Memory B cell (primary cell): ENCODE measurements around the gene MEPE.

Experiments
- ATAC-seq: fragments of 150-1000 bp; cut with Tn5 transposase; 2 replicates; pipeline ENCODE4 v1.10.0; 2021; ENCODE audit warnings: low read depth, mild to moderate bottlenecking, moderate library complexity
- DNase-seq, 2 donors: peaks; one replicate each; pipeline ENCODE4 v3.0.0; 2022; ENCODE audit warnings: low spot score in 2 of 2
- H3K27ac Mint-ChIP-seq: one replicate; pipeline ENCODE4 v1.8.0; 2022; ENCODE audit warnings: mild to moderate bottlenecking, moderate library complexity, mixed read lengths
- H3K27me3 Mint-ChIP-seq: one replicate; pipeline ENCODE4 v1.8.0; 2022; ENCODE audit warnings: mixed read lengths
- H3K36me3 Mint-ChIP-seq: one replicate; pipeline ENCODE4 v1.8.0; 2022; ENCODE audit warnings: mild to moderate bottlenecking, mixed read lengths
- H3K4me1 Mint-ChIP-seq: one replicate; pipeline ENCODE4 v1.8.0; 2022; ENCODE audit warnings: mixed read lengths
- H3K4me3 Mint-ChIP-seq: one replicate; pipeline ENCODE4 v1.8.0; 2022; ENCODE audit warnings: mild to moderate bottlenecking, moderate library complexity, mixed read lengths
- H3K9me3 Mint-ChIP-seq: one replicate; pipeline ENCODE4 v1.8.0; 2022; ENCODE audit warnings: mixed read lengths

The MEPE gene

GRCh38 chr4:87823724-87824123 lies 9.0 kb upstream of the MEPE start:
- ATAC-seq (no peak), DNase-seq (no peak)
- Mint-ChIP-seq H3K9me3 (no peaks in the 10 kb centered on the region), H3K27ac (no peak overlapping the region), H3K27me3 (peaks cover 15% of the 10 kb centered on the region), H3K36me3 (peaks cover 2% of the 10 kb centered on the region), H3K4me3 (no peak overlapping the region), H3K4me1 (no peaks in the 10 kb centered on the region)

DNA sequence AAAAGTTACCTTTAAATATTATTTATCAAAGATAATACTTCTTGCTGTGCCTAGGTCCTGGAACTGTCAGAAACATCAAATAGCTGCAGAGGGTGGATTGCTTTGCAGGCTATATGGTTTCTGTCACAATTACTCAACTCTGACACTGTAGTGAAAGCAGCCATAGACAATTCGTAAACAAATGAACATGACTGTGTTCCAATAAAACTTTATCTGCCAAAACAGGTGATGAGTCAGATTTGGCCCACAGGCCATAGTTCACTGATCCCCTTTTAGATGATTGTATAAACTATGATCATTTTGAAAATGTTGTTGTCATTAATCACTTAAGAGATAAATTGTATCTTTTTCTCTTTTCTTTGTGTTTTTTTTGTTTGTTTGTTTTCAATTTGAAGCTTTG lies 8.4 kb upstream of the MEPE start:
- Mint-ChIP-seq H3K36me3 (peaks cover 2% of the 10 kb centered on the region), H3K4me1 (no peaks in the 10 kb centered on the region), H3K27me3 (peaks cover 13% of the 10 kb centered on the region), H3K27ac (no peak overlapping the region), H3K9me3 (no peaks in the 10 kb centered on the region), H3K4me3 (no peak overlapping the region)
- DNase-seq (no peak), ATAC-seq (no peak)

DNA sequence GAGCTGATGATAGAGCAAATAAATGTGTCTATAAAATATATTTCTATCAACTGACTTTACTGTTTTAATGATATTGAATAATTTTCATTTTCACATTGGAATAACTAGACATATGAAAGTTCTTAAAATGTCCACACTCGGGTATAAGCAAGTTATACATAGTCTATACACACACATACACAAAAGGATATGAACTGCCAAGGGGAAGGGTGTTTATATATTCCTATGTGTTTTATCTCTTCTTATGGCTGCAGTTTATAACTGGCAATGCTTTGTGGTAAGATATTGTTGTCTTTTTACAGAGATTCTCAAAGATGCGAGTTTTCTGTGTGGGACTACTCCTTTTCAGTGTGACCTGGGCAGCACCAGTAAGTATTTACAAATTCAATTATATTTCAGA lies 1.6 kb downstream of the MEPE start:
- no peaks in the 10 kb centered on the region for H3K36me3 Mint-ChIP-seq
- ATAC-seq, result no peak
- H3K27ac Mint-ChIP-seq, result no peak overlapping the region
- no peak for DNase-seq
- H3K27me3 Mint-ChIP-seq, result peaks cover 8% of the 10 kb centered on the region
- H3K4me1 Mint-ChIP-seq, result no peaks in the 10 kb centered on the region
- no peak overlapping the region for H3K4me3 Mint-ChIP-seq
- no peaks in the 10 kb centered on the region for H3K9me3 Mint-ChIP-seq

DNA sequence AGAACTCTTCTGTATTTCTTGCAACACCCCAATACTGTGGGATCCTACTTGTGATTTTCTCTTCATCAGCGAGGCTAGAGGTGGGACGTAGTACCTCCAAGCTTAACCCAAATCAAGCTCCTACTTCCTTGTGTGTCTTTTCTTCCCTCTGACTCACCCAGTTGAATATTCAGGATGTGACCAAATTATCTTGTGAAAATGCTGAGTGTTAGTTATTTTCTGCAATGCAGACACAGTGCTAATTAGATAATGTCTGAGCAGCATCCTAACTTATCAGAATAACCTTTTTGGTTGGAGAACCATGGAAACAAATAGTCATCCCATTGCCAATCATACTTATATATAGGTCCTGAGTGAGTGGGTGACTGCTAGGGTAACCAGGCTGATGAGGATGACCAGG lies 2.4 kb downstream of the MEPE start:
- Mint-ChIP-seq H3K9me3 (no peaks in the 10 kb centered on the region), H3K36me3 (no peaks in the 10 kb centered on the region), H3K4me1 (no peaks in the 10 kb centered on the region), H3K27me3 (peaks cover 9% of the 10 kb centered on the region), H3K4me3 (no peak overlapping the region), H3K27ac (no peak overlapping the region)
- DNase-seq, result no peak
- no peak for ATAC-seq

- DNase-seq (no peak), ATAC-seq (no peak)
- Mint-ChIP-seq H3K27me3 (peaks cover 10% of the 10 kb centered on the region), H3K36me3 (no peaks in the 10 kb centered on the region), H3K4me1 (no peaks in the 10 kb centered on the region), H3K4me3 (no peak overlapping the region), H3K9me3 (no peaks in the 10 kb centered on the region), H3K27ac (no peak overlapping the region)
Measured at GRCh38 chr4:87835743-87836142, 3.0 kb downstream of the MEPE start.

DNA sequence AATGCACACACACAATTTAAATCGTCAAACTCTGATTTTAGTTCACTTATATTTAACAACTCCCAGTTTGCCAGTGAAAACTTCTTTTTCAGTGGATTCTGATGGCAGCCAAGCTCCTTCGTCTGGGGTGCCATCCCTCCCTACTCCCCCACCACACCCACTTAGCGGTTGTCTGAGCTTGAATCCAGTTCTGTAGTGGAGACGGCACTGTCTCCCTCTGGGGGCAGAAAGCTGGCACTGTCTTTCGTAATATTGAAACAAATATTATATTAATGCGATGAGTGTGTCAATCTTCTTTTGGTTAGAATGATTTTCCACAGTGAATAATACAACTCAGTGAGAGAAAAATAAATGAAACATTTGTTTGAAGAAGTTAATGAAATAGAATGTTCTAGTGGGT lies 5.4 kb downstream of the MEPE start:
- Mint-ChIP-seq H3K27me3 (peaks cover 13% of the 10 kb centered on the region), H3K9me3 (no peaks in the 10 kb centered on the region), H3K4me1 (no peaks in the 10 kb centered on the region), H3K4me3 (no peak overlapping the region), H3K36me3 (no peaks in the 10 kb centered on the region), H3K27ac (no peak overlapping the region)
- ATAC-seq (no peak), DNase-seq (no peak)

DNA sequence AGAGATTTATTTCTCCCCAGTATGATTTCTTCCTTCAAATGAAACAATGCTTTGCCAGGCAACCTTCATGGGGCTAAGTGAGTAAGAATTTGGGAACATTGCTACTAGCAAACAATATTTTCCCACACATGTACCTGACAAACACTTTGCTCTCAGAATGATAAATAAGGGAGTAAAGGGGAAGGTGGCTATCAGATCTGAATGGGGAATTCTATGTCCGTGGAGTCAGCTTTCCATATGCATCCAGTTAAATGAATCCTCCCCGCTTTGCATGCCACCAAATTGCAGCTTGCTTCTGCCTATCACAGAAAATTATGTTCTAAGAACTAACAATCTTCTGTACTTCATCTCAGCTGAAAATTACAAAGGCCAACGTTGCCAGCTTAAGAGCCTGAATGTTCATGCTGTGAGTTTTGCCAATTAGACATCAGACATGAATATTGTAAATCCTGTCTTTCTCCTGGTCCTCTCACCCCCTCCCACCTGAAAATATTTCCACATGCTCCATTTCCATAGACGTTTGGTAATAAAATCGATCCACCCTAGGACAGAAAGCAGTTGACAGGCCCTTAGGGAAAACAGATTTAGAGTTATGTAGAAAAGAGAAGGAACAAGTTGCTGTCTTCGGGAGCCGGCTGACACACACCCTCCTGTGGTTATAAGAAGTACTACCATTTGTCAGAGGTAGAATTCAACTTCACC lies 6.3 kb downstream of the MEPE start:
- peaks cover 18% of the 10 kb centered on the region for H3K27me3 Mint-ChIP-seq
- H3K9me3 Mint-ChIP-seq, result no peaks in the 10 kb centered on the region
- no peak overlapping the region for H3K4me3 Mint-ChIP-seq
- ATAC-seq (no peak), DNase-seq (no peak)
- H3K36me3 Mint-ChIP-seq, result no peaks in the 10 kb centered on the region
- no peak overlapping the region for H3K27ac Mint-ChIP-seq
- no peaks in the 10 kb centered on the region for H3K4me1 Mint-ChIP-seq

DNA sequence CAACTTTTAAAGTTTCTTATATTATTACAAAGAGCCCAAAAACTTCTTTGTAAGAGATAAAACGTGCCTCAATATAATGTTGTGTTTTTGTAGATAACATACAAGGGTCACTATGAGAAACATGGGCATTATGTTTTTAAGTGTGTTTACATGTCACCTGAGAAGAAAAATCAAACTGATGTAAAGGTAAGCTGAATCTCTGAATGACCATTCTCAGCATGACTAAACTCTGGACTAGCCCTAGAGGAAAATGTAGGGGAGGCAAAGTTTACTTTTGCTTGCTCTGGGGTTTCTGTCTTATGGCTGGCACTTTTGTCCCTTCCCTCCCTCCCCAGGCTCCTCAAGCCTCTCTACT lies 6.8 kb downstream of the MEPE start:
- H3K4me1 Mint-ChIP-seq, result no peaks in the 10 kb centered on the region
- H3K36me3 Mint-ChIP-seq, result no peaks in the 10 kb centered on the region
- peaks cover 18% of the 10 kb centered on the region for H3K27me3 Mint-ChIP-seq
- no peak for ATAC-seq
- no peak overlapping the region for H3K27ac Mint-ChIP-seq
- DNase-seq, result no peak
- no peaks in the 10 kb centered on the region for H3K9me3 Mint-ChIP-seq
- H3K4me3 Mint-ChIP-seq, result no peak overlapping the region

DNA sequence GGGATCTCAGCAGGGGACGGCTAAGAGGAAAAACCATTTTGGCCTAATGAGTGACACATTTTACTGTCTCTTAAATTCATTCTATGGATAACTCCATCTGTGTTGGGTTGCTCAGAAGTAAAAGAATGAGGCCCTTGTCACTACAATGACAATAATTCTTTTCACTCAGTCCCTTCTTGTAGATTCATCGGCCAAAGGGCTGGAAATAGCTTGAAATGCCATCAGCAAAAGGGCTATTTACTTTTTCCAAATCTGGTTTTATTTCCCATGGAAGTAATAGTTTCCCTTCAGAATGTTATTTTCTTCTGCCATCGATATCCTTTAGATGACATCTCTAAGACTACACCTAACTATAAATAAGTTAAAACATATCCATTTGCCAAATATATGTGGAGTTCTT lies 7.4 kb downstream of the MEPE start:
- ATAC-seq, result no peak
- Mint-ChIP-seq H3K4me1 (no peaks in the 10 kb centered on the region), H3K9me3 (no peaks in the 10 kb centered on the region), H3K27me3 (peaks cover 18% of the 10 kb centered on the region), H3K27ac (no peak overlapping the region), H3K36me3 (no peaks in the 10 kb centered on the region), H3K4me3 (no peak overlapping the region)
- DNase-seq, result no peak

DNA sequence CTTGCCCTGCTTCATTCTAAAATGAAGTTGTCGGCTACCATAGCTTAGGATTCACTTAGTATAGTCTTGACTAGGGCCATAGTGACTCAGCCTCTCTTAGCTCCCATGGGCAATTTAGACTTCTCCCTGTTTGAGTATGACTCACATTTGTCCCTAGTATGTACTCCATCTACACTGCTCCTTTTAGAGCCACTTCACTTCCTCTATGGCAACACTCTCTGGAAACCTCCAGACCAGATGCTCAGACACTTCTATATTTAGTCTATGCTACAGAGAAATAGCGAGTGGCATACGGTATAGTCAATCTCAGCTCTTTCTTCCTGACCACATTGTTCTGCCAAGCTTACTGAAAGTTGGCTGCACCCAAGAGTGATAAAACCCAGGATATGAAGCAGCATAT lies 11.2 kb downstream of the MEPE start:
- H3K27me3 Mint-ChIP-seq, result peaks cover 21% of the 10 kb centered on the region
- no peaks in the 10 kb centered on the region for H3K36me3 Mint-ChIP-seq
- ATAC-seq, result no peak
- H3K4me3 Mint-ChIP-seq, result no peak overlapping the region
- no peaks in the 10 kb centered on the region for H3K9me3 Mint-ChIP-seq
- DNase-seq, result no peak
- H3K27ac Mint-ChIP-seq, result no peak overlapping the region
- peaks cover 3% of the 10 kb centered on the region for H3K4me1 Mint-ChIP-seq

DNA sequence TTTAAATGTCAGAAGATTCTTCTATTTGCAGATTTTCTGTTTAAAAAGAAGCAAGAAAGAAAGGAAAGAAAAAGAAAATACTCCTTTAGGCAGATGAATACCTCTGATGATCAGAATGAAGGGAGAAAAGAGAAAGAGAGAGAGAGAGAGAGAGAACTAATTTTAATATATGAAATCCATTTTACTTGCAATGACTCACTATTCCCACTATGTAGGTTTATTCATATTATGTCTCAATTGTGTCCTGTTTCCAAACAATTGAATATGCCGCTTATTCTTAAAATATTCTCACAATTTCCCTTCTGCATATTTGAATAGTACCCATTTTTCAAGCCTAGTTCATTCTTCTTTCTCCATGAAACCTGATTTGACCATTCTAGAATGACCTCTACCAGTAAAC lies 11.7 kb downstream of the MEPE start:
- Mint-ChIP-seq H3K4me1 (peaks cover 3% of the 10 kb centered on the region), H3K9me3 (no peaks in the 10 kb centered on the region), H3K27me3 (peaks cover 21% of the 10 kb centered on the region), H3K4me3 (no peak overlapping the region), H3K36me3 (no peaks in the 10 kb centered on the region), H3K27ac (no peak overlapping the region)
- DNase-seq (no peak), ATAC-seq (no peak)

- ATAC-seq (no peak), DNase-seq (no peak)
- H3K27ac Mint-ChIP-seq, result no peak overlapping the region
- H3K36me3 Mint-ChIP-seq, result no peaks in the 10 kb centered on the region
- H3K27me3 Mint-ChIP-seq, result peaks cover 18% of the 10 kb centered on the region
- H3K4me1 Mint-ChIP-seq, result peaks cover 3% of the 10 kb centered on the region
- H3K4me3 Mint-ChIP-seq, result no peak overlapping the region
- no peaks in the 10 kb centered on the region for H3K9me3 Mint-ChIP-seq
Measured at GRCh38 chr4:87846226-87846625, 13.5 kb downstream of the MEPE start.

GRCh38 chr4:87848622-87849351 lies 16.0 kb downstream of the MEPE start:
- Mint-ChIP-seq H3K4me3 (no peak overlapping the region), H3K36me3 (no peaks in the 10 kb centered on the region), H3K4me1 (peaks cover 3% of the 10 kb centered on the region), H3K27ac (no peak overlapping the region), H3K27me3 (peaks cover 15% of the 10 kb centered on the region), H3K9me3 (no peaks in the 10 kb centered on the region)
- peak; percentile 93 for ATAC-seq
- peak; percentile 11 to 16 for DNase-seq

DNA sequence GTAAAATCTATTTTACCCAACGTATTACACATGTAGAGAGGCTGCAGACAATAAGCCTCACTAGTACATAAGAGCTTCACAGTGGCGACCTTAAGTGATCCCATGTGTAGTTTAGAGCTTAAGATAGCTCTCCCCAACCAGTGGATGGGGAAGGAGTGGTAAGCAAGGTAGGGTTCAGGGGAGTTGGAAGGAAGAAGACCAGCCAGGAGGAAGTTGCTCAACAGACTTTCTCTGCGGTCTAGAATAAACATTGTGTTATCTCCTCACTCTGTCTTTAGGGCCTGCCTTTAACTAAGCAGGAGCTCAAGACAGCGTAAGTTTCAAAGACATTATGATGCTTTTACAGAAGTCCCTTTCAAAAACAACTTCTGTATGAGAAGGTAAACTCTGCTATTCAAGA lies 16.8 kb downstream of the MEPE start:
- no peak for ATAC-seq

DNA sequence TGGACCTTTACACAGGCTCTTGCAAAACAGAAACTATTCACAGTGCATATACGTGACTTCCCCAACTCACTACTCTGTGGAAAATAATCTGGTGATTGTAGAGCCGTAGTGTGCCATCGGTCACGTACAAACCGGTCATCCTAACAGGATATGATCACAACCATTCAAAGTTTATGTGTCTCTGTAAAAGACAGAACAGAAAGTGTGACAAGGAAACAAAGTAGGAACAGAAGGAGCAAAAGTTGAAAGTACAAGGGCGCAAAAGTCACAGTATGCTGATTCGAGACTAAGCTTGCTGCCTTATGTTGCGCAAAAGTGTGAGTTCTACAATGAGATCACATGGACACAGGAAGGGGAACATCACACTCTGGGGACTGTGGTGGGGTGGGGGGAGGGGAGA lies 18.6 kb downstream of the MEPE start:
- Mint-ChIP-seq H3K9me3 (no peaks in the 10 kb centered on the region), H3K36me3 (no peaks in the 10 kb centered on the region), H3K4me1 (peaks cover 3% of the 10 kb centered on the region), H3K27me3 (peaks cover 9% of the 10 kb centered on the region), H3K27ac (no peak overlapping the region), H3K4me3 (no peak overlapping the region)
- ATAC-seq (no peak), DNase-seq (no peak)

More for the DNA sequence above, 16.8 kb downstream of the MEPE start:
- no peak for DNase-seq
- H3K27me3 Mint-ChIP-seq, result peaks cover 14% of the 10 kb centered on the region
- peaks cover 3% of the 10 kb centered on the region for H3K4me1 Mint-ChIP-seq
- no peaks in the 10 kb centered on the region for H3K9me3 Mint-ChIP-seq
- no peaks in the 10 kb centered on the region for H3K36me3 Mint-ChIP-seq
- no peak overlapping the region for H3K4me3 Mint-ChIP-seq
- H3K27ac Mint-ChIP-seq, result no peak overlapping the region
